UCSD-AML1 (cell line): Measurements from ENCODE around the gene ATP5ME.
"Not testable (repeated sequence)": the region's sequence is repeated elsewhere in the genome, so short reads cannot be mapped to it uniquely, and the experiment has no call there.

Experiments
- DNase-seq: peaks from one replicate; lab custom pipeline; 2025; ENCODE audit not compliant: unreplicated experiment; lab: John Stamatoyannopoulos, UW

Gene ATP5ME

DNA sequence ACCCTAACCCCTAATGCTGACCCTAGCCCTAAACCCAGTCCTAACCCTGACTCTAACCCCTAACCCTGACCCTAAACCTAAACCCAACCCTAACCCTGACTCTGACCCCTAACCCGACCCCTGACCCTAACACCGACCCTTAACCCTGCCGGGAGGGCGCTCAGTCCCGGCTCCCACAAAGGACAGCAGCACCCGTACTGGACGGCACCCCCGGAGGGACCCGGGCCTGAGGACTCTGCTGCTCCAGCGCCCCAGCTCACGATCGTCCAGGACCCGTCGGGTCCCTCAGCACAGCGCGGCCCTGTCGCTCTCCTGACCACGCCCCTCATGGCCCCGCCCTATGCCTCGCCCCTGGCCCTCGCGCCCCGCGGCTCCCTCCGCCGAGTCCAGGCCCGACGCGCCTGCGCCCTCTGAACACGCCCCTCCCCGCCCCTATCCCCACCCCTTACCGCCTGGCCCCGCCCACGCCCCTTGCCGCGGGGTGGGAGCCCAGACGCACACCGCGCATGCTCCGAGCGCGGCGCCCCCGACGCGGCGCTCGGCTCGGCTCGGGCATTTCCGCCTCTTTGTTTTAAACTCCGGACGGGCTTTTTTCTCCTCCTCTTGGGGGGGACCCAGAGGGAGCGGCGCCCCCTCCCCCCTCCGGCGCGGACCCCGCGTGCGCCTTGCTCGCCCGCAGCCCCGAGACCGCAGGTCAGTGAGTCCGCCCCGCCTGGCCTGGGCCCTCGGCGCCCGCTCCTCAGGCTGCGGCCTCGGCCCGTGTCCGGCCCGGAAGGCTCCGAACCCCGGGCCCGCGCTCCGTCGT, 31.4 kb upstream of the ATP5ME start, which contains the start of gene PCGF3:
Gene PCGF3 (plus strand): TSS at position 555 of the 805 bp plus-strand sequence. CDS start 27,849 bp downstream, outside the sequence.
- peak; percentile 97 for DNase-seq

- DNase-seq: no peak
Measured at GRCh38 chr4:704971-705277, 30.8 kb upstream of the ATP5ME start.

DNA sequence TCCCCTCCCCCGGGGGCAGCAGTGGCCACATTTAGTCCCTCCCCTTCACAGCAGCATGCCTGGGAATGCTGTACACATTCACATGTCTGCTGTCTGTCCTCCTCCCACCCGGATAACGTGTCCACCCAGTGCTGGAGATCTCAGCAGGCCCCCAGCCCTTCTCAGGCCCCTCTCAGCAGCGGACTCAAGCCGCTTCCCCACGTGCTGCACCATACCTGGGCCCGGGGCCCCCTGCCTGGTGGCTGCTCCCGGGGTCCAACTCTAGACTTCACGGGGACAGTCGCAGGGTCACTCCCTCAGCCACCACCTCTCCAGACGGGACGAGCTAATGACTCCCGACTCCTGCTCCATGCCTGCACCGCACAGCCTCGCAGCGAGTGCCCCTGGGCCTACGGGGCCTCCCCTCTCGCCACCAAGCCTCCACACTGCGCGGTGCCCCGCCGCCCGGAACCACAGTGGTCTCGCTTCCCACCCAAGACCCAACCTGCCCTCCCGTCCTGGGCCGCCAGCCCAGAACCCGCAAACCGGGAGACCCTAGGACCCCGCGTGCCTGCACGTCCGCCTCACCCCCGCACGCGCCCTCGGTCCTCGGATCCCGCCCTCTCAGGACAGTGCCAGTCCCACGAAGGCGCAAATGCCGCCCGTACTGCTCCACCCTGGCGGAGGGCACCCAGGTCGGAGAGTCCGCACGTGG, 30.3 kb upstream of the ATP5ME start:
- no peak for DNase-seq

GRCh38 chr4:703336-704197, 29.5 kb upstream of the ATP5ME start:
- no peak for DNase-seq

DNA sequence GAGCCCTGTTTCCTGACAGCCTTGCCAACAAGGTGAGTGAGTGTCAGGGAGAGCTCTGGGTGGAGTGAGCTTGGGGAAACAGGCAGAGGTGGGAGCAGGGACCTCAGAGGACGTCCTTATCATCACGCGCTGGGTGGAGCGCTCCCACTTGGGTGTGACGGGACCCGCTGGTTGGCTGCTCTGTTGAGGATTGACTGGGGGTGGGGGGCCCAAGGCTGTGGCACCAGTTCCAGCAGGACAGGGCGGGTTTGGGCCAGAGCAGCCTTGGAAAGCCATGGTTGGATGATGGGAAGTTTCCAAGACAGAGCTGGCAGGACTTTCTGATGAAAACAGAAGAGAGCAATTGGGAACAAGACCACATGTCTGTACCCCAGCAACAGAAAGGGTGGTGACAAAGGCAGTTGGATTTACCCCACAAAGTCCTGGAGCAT, 28.6 kb upstream of the ATP5ME start:
- DNase-seq: no peak

DNA sequence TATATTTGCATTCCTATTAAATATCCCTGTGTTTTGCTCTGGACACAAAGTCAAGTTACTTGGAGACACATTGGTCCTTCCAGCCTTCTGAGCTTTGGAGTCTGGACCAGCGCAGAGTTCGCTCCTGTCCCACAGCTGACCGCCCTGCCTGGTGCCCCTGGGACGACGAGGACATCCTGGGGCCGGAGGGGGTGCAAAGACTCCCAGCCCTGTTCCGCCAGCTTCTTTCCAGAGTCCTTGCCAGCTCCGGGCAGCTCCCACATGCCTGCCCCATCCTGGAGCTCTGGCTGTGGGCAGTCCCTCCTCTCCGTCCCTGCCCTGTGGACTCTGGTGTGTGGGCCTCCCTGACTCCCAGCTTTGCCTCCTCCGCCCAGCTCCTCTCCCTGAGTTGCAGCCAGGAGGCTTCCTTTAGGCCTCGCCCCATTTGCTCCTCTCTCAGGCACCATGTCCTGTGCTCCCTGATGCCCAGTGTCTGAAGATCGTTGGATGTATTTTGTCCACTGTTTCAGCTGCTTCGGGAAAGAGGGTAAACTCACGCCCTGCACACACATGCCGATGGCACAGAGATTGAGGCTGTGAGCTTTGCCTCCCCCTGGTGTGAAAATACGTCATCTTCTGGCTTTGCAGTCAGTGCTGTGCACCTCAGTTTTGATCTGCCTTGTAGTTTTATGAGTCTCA, 26.6 kb upstream of the ATP5ME start:
- DNase-seq: no peak

GRCh38 chr4:699816-700580, 25.9 kb upstream of the ATP5ME start:
- DNase-seq: no peak

DNA sequence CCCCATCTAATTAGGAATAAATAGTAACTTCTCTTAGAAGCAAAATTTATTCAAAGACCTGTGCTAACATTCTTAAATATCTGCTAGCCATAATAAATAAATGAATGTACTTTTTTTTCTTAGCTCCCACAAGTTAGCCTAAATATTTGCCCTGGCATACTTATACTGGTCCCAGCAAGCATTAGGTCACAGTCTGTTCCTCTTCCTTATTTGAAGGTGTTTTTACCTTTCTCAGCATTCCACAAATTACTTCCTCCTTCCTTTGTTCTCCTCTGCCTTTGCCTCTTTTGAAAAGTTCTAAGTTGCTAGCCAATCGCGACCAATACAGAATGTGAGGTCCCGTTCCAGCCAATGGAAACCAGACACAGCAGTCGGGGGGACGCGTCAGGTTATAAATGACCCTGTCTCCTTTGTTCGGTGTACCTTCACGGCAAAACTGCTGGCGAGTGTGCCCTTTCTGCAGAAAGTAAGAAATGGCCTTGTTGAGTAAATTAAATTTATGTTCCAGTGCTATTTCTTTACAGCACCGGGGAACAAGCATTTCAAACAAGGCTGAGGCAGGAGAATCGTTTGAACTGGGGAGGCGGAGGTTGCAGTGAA, 20.4 kb upstream of the ATP5ME start:
- DNase-seq: not testable (repeated sequence)

DNA sequence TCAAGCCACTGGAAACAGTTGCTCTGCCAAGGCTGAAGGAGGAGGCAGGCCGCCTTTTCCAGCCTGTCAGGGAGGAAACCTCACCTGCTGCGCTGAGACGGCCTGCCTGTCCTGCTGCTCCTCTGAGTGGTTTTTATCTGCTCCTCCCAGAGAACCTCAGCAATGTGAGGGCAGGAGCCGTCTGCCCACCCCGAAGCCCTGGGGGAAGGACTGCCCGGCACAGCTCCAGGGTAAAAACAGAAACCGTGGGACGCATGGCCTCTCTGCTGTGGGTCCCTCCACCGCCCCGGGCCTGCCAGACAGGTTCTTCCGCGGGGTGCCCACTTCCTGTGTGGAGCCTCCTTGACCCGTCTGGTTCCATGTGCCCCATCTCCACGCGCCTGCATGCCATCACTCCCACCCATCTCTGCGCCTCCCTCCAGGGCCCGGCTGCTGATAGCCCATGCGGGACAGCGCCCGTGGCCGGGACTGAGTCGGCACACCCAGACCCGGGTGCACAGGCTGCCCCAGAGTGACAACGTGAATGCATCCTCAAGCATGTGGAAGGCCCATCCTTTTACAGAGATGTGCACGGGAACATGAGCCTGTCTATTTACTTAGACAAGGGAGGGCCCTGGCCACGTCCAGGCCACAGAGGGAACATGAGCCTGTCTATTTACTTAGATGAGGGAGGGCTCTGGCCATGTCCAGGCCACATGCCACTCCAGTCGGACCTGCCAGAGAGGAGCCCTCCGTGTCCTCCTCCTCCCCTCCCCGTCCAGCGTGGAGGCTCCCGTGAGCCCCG, 18.9 kb upstream of the ATP5ME start:
- no peak for DNase-seq

GRCh38 chr4:689723-690122, 15.6 kb upstream of the ATP5ME start:
- DNase-seq: no peak

DNA sequence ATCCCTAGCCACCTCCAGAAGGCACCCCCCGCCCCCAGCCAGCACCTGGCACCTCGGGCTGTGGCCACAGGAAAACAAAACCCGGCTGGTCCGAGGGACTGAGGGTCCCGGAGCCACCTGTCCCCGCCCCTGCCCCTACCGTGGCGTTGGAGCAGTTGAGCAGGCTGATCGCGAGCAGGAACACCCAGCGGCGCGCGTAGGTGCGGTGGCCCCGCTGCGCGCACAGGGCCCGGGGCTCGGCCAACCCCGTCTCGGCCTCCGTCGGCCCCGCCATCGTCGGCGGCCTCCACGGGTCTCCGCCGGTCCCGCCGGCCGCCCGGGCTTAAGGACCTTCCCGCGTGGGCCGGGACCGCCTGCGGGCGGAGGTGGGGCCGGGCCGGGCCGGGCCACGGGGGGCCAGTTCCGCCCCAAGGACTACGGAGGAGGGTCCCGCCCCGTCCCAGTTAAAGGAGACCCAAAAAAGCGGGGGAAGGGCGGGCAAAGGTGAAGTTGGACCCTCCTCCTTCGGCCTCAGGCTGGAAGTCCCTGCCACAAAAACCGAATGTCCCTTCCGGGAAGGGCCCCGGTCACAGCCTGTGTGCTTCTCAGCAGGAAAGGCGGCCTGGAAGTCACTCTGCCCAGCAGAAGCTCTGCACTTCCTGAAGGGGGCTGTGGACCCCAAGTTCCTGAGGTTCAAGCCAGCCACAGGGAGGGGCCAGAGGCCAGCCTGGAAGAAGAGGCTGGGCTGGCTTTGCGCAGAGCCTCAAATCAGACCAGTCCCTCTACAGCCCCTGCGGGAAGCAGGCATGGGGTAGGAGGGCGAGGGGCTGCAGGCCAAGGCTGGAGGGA, 15.0 kb upstream of the ATP5ME start, which contains the start of gene SLC49A3:
Gene SLC49A3 (minus strand): TSS at position 298 of the 828 bp plus-strand sequence. CDS start 24 bp downstream, at position 274.
- DNase-seq: no peak

DNA sequence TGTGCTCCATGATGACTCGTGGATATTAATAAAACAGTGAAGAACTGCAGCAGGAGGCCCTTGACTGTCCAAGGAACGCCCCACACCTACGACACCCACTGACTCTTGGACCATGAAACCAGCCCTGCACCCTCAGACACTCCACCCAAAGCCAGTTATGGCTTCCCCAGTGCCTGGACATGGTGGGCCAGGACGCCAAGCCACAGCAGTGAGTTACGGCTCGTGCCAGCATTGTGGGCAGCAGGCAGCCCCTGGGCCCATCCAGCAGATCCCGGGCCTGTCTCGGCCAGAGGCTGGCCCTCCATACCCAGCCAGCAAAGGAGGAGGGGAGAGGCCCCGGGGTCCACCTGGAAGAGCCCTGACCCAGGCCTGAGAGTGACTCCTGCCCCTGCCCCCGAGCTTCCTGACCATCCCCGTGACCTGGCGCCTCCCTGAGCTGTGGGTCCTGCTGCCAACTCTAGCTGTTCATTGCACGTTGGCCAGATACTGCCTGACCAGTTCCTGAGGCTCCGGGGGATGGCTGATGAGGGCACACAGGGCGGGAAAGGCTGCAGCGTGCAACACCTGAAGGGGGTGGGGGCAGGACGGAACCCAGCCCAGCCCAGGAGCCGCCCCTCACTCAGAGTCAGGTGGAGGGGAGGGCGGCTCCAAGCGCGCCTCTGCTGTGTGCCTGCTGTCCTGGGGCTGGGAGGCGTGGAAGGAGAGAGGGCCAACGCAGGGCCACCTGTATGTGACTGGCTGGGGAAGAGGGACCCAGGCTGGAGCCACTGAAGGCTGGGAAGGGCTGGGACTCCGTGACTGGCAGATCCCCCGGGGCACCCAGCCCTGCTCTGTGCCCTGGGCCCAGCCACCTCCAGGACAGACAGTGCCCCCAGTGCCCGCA, 14.1 kb upstream of the ATP5ME start:
- no peak for DNase-seq

GRCh38 chr4:687048-687970, 13.2 kb upstream of the ATP5ME start:
- no peak for DNase-seq

DNA sequence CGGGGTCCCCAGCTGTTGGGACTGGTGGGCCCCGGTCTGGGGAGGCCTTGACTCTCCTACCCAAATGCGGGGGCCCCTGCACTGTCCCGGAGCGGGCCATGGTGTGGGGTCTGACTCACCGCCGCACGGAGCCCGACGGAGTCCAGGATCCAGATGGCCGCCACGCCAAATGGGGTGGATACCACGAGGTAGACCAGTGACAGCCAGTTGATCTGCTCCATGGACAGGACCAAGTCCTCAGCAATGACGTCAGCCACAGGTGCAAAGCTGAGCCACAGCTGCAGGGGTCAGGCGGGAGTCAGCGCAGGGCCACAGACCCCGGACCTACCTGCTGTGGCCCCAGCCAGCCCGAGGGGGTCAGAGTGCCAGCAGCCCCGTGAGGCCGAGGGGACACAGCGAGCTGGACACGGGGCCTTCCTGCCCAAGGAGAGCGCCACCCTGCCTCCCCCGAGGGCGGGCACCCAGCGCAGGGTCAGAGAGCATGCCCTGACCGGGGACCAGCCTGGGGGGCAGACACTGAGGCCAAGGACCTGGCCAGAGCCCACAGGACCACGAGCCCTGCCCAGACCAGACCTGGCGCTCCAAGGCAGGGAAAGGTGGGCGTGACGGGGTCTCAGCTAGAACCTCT, 12.5 kb upstream of the ATP5ME start:
- no peak for DNase-seq

DNA sequence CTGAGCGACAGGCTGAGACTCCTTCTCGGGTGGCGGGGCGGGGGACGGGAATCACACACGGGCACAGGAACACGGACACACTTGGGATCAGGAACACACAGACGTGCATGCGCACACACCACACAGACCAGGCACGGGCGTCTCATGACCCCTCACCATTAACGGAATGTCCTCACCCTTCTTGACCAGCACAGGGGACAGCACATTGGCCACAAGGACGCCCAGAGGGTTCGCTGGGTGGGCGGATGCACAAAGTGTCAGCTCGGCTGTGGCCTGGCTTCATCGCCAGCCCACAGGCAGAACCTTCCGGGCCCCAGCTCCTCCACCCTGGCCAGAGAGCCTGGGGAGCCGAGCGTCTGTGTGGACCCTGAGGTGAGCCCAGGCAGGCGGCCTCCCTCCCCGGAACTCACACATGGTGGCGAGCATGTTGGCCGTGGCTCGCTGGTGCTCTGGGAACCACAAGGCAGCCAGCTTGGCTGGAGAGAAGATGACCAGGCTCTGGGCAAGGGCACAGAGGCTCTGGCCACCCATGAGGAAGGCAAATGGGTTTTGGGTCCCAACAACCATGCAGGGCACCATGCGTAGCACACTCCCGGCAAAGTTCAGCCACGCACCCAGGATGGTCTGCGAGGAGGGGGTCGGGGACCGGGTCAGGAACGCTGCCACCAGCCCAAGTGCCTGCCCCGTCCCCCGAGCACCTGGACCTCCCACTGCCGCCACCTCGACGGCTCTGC, 11.8 kb upstream of the ATP5ME start:
- DNase-seq: no peak
